KBM-7 (cell line): ENCODE results near the gene CKB.

ENCODE experiments used
- DNase-seq: peaks from one replicate; pipeline ENCODE4 v3.0.0-alpha.2; 2015
- in situ Hi-C: fragments of 300-500 bp; cut with MboI; formaldehyde crosslinking; loops from 2 replicates; pipeline ENCODE4 v1.14.3; 2020; ENCODE audit warnings: low sequenced_read_pairs, low pct_unique_long_range_greater_than_20kb, mixed read lengths

Gene CKB

GRCh38 chr14:103522649-103523574 is at the start of gene CKB:
TSS of gene CKB (minus strand) at chr14:103522830. CDS start at chr14:103522493, 337 bp downstream.
- DNase-seq: peak; percentile 57
- in situ Hi-C loops: no loop called here

- no peak for DNase-seq
- in situ Hi-C loops: no loop called here
Measured at GRCh38 chr14:103569408-103569807, 46.8 kb upstream of the CKB start.

GRCh38 chr14:103568952-103569351 is 46.3 kb upstream of the CKB start:
- in situ Hi-C loops: no loop called here
- DNase-seq: peak; percentile 40

GRCh38 chr14:103563844-103564505 is 41.3 kb upstream of the CKB start:
- DNase-seq: peak; percentile 9

GRCh38 chr14:103563226-103563620 is 40.6 kb upstream of the CKB start:
- no peak for DNase-seq
- in situ Hi-C loops: no loop called here

More at GRCh38 chr14:103563844-103564505, 41.3 kb upstream of the CKB start:
- in situ Hi-C loops: no loop called here

GRCh38 chr14:103562429-103563225 is 40.0 kb upstream of the CKB start, which contains the start of the genes BAG5 and COA8:
TSS of gene BAG5 (minus strand) at chr14:103562657. CDS start at chr14:103561164, 1,493 bp downstream.
TSS of gene COA8 (plus strand) at chr14:103562960. CDS start at chr14:103563002, 42 bp downstream.
- in situ Hi-C loops: no loop called here
- peak; percentile 80 for DNase-seq

- in situ Hi-C loops: no loop called here
- no peak for DNase-seq
Measured at GRCh38 chr14:103562179-103562428, 39.5 kb upstream of the CKB start.

GRCh38 chr14:103561381-103562178 is 39.0 kb upstream of the CKB start:
- in situ Hi-C loops: no loop called here
- peak; percentile 65 for DNase-seq

GRCh38 chr14:103560691-103561090 is 38.1 kb upstream of the CKB start:
- in situ Hi-C loops: no loop called here
- no peak for DNase-seq

GRCh38 chr14:103559766-103560165 is 37.1 kb upstream of the CKB start:
- no peak for DNase-seq
- in situ Hi-C loops: no loop called here

- DNase-seq: peak; percentile 75
- in situ Hi-C loops: no loop called here
Measured at GRCh38 chr14:103558071-103558882, 35.6 kb upstream of the CKB start.

GRCh38 chr14:103556946-103557758 is 34.5 kb upstream of the CKB start:
- in situ Hi-C loops: no loop called here

GRCh38 chr14:103555559-103556337 is 33.1 kb upstream of the CKB start:
- in situ Hi-C loops: no loop called here
- no peak for DNase-seq

More at GRCh38 chr14:103556946-103557758, 34.5 kb upstream of the CKB start:
- no peak for DNase-seq

GRCh38 chr14:103552846-103553210 is 30.2 kb upstream of the CKB start:
- no peak for DNase-seq
- in situ Hi-C loops: no loop called here

GRCh38 chr14:103552011-103552845 is 29.6 kb upstream of the CKB start:
- in situ Hi-C loops: no loop called here
- no peak for DNase-seq

GRCh38 chr14:103551338-103551762 is 28.7 kb upstream of the CKB start:
- DNase-seq: no peak
- in situ Hi-C loops: no loop called here
